Tibial artery (tissue), 4 donors: ENCODE results near the gene ITPKC.

Experiments used
- DNase-seq, 2 donors: peaks; one replicate each; pipeline ENCODE4 v3.0.0-alpha.2; 2019
- H3K27ac ChIP-seq, 2 donors: fragments of 200-600 bp; sonication (generic) in 1 of 2; 1 replicate in 1 of 2; 2 replicates in 1 of 2; pipeline ENCODE4 v1.5.1; 2018 to 2019; ENCODE audit warnings: mild to moderate bottlenecking in 1 of 2
- H3K27me3 ChIP-seq, 2 donors: fragments of 200-600 bp; sonication (generic) in 1 of 2; one replicate each; pipeline versions ENCODE4 v1.5.1 to v1.6.0; 2016 to 2019
- H3K36me3 ChIP-seq, 3 donors: fragments of 200-600 bp; sonication (generic) in 2 of 3; one replicate each; pipeline ENCODE4 v1.5.1; 2016 to 2019; ENCODE audit warnings: mild to moderate bottlenecking in 2 of 3
- H3K4me1 ChIP-seq, 4 donors: fragments of 200-600 bp; sonication (generic) in 2 of 4; 1 replicate in 3 of 4; 2 replicates in 1 of 4; pipeline ENCODE4 v1.5.1; 2016 to 2019
- H3K4me3 ChIP-seq, 2 donors: fragments of 200-600 bp; sonication (generic) in 1 of 2; 1 replicate in 1 of 2; 2 replicates in 1 of 2; pipeline ENCODE4 v1.5.1; 2018 to 2019; ENCODE audit warnings: mild to moderate bottlenecking in 2 of 2
- H3K9me3 ChIP-seq, 3 donors: fragments of 200-600 bp; sonication (generic) in 1 of 3; one replicate each; pipeline ENCODE4 v1.5.1; 2016 to 2019
- CTCF ChIP-seq, 2 experiments: fragments of 200-600 bp in 1 of 2; fragments of 450-650 bp in 1 of 2; IDR thresholded peaks; one replicate each; pipeline ENCODE4 v1.5.1; 2017 to 2019; ENCODE audit warnings: antibody characterized with exemption in 2 of 2, mild to moderate bottlenecking in 1 of 2, moderate library complexity in 1 of 2
- intact Hi-C: fragments of 100-400 bp; cut with DNase I; formaldehyde crosslinking; loops from one replicate; pipeline ENCODE4 v1.15.0; 2023; ENCODE audit warnings: low total_unique reads

The ITPKC gene

GRCh38 chr19:40693896-40694295 lies 23.0 kb upstream of the ITPKC start:
- DNase-seq, result no peak
- no peak for TF ChIP-seq CTCF (IDR thresholded peaks at IDR 0.05)
- H3K27me3 ChIP-seq, result no peaks in the 10 kb centered on the region
- H3K27ac ChIP-seq, result no peak overlapping the region
- H3K4me1 ChIP-seq, result peaks cover 4 to 25% (median 12%) of the 10 kb centered on the region in 4 donors
- H3K4me3 ChIP-seq, result no peak overlapping the region
- intact Hi-C loops, result no loop called here
- peaks cover 0 to 53% (median 14%) of the 10 kb centered on the region in 3 donors for H3K36me3 ChIP-seq
- H3K9me3 ChIP-seq, result no peaks in the 10 kb centered on the region

- no peaks in the 10 kb centered on the region for H3K9me3 ChIP-seq
- H3K27me3 ChIP-seq, result no peaks in the 10 kb centered on the region
- DNase-seq, result no peak
- no peak overlapping the region for H3K4me3 ChIP-seq
- TF ChIP-seq CTCF (IDR thresholded peaks at IDR 0.05), result no peak
- intact Hi-C loops, result no loop called here
- no peak overlapping the region for H3K27ac ChIP-seq
- H3K4me1 ChIP-seq, result peaks cover 4 to 10% (median 8%) of the 10 kb centered on the region in 4 donors
- H3K36me3 ChIP-seq, result peaks cover 0 to 72% (median 28%) of the 10 kb centered on the region in 3 donors
These were observed 21.0 kb upstream of the ITPKC start for GRCh38 chr19:40695881-40696280.

- intact Hi-C loops, result no loop called here
- Histone ChIP-seq H3K27me3 (no peaks in the 10 kb centered on the region), H3K36me3 (peaks cover 0 to 83% (median 39%) of the 10 kb centered on the region in 3 donors), H3K9me3 (no peaks in the 10 kb centered on the region), H3K4me3 (no peak overlapping the region), H3K27ac (no peak overlapping the region), H3K4me1 (no peaks in the 10 kb centered on the region)
- no peak for TF ChIP-seq CTCF (IDR thresholded peaks at IDR 0.05)
- no peak for DNase-seq
These were observed 19.9 kb upstream of the ITPKC start for GRCh38 chr19:40697007-40697406.

GRCh38 chr19:40700083-40700482 lies 16.8 kb upstream of the ITPKC start:
- Histone ChIP-seq H3K27me3 (no peaks in the 10 kb centered on the region), H3K9me3 (no peaks in the 10 kb centered on the region), H3K4me1 (no peaks in the 10 kb centered on the region), H3K36me3 (peaks cover 16 to 84% (median 56%) of the 10 kb centered on the region in 3 donors), H3K4me3 (no peak overlapping the region), H3K27ac (no peak overlapping the region)
- TF ChIP-seq CTCF (IDR thresholded peaks at IDR 0.05), result no peak
- intact Hi-C loops, result no loop called here
- no peak for DNase-seq

- TF ChIP-seq CTCF (IDR thresholded peaks at IDR 0.05), result no peak
- Histone ChIP-seq H3K27ac (no peak overlapping the region), H3K36me3 (peaks cover 21 to 88% (median 62%) of the 10 kb centered on the region in 3 donors), H3K27me3 (no peaks in the 10 kb centered on the region), H3K4me3 (no peak overlapping the region), H3K9me3 (no peaks in the 10 kb centered on the region), H3K4me1 (no peaks in the 10 kb centered on the region)
- no peak for DNase-seq
- intact Hi-C loops, result no loop called here
These were observed 15.2 kb upstream of the ITPKC start for GRCh38 chr19:40701758-40702157.
